NCI-H226 (cell line): ENCODE data around the gene RNLS.
"Not testable (repeated sequence)": the region's sequence is repeated elsewhere in the genome, so short reads cannot be mapped to it uniquely, and the experiment has no call there.

Source experiments
- DNase-seq: peaks from one replicate; pipeline ENCODE4 v3.0.0-alpha.2; 2015

The RNLS gene

DNA sequence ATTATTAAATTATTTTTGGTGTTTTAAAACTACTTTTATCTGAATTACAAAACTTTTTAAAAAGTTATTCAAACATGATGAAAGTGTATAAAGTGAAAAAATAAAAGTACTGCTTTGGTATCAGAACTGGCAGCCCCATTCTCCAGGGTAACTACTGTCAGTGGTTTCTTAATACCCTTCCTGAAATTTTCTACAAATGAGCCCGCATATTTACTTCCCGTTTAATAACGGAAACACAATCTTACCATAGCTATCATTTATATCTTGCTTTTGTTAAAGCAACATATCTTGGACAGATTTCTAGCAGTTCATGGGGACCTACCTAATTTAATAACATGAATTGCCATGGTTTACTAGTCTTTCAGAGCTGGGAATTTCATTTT, 249.9 kb downstream of the RNLS start:
- no peak for DNase-seq

DNA sequence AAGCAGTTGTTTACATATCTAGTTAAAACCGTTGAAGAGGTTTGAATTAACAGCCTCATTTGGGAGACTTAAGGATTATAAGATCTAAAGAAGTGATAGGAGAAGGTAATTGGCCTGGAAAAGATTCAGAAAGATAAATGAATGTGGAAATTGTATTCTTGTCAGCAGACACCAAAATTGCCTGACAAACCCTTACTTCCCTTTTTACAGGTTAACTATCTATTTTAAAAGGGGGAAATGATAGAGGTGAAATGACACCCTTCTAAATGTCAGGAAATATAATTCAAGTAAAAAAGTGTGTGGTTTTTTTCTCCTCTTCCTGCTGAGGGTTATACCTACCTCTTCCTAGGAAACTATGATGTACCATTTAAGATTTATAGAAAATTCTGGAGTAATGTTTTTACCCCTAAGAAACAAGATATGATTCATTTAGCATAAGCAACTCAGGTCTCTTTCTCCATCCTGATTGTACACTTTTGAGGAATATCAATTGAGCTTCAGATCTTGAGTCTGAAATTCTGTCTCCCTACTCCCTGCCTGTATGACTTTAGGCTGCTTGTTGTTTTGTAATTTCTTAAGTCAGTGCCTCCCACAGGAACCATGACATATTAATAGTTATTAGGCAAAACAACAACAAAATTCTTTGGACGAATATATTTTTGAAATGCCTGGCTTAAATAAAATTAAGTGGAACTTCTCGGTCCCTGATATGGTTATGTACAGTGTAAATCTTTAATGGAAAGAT, 250.4 kb downstream of the RNLS start:
- DNase-seq: no peak

DNA sequence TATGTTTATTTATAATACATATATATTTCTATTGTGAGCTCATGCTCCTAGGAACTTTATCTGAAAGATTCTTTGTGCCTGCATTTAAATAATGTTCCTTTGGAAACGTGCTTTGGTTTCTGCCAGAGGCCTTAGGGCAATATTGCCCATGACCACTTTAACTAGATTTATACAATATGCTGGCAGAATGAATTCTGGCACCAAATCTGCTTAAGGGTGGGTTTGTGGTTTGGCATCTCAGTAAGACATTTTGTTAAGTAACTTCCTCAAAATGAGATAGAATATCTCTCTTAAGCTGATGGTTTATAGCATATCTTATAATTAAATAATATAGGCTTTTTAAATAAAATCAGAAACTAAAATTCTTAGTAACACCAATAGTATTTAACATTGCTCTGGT, 252.9 kb downstream of the RNLS start:
- DNase-seq: no peak

DNA sequence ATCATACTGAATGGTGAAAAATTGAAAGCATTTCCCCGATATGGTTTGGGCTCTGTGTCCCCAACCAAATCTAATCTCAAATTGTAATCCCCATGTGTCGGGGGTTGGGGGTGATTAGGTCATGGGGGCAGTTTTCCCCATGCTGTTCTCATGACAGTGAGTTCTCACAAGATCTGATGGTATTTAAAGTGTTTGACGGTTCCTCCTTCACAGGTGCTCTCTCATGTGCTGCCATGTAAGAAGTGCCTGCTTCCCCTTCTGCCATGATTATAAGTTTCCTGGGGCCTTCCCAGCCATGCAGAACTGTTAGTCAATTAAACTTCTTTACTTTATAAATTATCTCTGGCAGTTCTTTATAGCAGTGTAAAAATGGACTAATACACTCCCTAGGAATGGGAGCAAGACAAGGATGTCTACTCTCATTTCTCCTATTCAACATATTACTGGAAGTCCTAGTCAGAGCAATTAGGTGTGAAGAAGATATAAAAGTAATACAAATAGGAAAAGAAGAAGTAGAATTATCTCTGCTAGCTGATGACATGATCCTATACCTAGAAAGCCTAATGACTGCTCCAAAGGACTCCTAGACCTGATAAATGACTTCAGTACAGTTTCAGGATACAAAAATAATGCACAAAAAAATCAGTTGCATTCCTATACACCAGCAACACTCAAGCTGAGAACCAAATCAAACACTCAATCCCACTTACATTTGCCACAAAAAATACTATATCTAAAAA, 260.6 kb downstream of the RNLS start:
- DNase-seq: no peak

DNA sequence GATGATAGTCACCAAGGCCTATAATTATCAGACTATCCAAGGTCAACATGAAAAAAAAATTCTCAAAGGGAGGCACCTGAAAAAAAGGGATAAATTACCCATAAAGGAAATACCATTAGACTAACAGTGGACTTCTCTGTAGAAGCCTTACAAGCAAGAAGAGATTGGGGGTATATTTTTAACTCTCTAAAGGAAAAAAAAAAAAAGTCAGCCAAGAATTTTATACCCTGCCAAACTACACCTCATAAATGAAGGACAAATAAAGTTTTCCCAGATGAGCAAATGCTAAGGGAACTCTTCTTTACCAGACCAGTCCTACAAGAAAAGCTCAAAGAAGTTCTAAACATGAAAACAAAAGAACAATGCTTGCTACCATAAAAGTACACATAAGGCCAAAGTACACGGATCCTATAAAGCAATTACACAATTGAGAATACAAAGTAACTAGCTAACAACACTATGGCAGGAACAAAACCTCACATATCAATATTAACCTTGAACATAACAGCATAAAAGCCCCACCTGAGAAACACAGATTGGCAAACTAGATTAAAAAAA, 263.1 kb downstream of the RNLS start:
- DNase-seq: no peak

DNA sequence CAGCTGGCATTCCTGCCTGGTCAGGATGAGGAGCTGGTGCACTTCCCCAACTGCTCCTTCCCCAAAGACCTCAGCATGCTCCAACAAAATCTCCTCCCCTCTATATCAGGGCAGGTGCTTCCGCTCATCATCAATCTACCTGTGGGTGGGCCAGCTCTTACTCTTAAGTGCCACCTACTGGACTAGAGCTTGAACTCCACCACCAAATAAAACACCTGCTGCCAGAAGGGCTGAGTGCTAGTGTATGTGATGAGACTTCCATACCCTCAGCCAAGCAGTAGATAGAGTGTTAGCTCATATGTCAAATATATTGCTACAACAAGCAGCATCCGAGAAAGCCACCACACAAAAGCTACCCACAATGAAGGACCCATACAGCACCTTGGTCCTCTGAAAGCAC, 264.3 kb downstream of the RNLS start:
- no peak for DNase-seq

DNA sequence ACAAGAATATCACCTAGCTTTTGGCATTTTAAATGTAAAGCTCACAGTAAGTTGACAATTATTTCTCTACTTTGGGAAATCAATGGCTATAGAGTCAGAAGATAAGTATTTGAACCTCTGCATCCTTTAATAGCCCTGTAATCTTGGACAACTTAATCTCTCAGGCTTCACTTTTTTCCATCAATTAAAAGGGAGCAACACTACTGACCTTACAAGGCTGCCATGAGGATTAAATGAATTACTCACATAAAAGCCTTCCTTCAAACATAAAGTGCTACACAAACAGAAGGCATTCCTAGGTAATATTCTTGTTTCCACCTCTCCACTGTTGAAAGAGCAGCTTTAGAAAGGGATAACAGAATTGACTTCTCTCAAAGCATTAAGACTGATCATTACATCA, 266.0 kb downstream of the RNLS start:
- no peak for DNase-seq

DNA sequence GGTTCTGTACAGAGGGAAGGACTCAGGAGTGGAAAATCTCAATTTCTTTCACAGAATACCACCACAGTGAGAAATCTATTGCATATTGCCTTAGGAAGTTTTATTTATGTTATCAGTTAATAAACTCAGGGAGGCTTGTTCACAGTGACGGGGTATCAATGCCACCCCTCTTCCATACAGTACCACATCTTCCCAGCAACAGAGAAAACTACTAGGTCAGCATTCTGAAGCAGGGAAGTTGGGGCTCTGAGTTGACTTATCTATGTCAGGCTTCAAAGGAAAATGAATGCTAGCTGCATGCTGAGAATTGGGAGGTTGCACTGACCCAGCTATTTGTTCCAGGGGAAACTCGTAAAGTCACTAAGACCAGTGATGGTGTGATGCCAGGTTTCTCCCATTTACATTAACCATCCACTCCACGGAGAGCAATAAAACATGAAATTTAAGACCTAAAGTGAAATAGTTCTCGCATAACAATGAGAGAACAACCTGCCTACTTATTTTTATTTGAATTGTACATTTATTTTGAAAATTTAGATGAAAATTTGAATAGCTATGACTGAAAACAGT, 266.7 kb downstream of the RNLS start:
- DNase-seq: no peak

DNA sequence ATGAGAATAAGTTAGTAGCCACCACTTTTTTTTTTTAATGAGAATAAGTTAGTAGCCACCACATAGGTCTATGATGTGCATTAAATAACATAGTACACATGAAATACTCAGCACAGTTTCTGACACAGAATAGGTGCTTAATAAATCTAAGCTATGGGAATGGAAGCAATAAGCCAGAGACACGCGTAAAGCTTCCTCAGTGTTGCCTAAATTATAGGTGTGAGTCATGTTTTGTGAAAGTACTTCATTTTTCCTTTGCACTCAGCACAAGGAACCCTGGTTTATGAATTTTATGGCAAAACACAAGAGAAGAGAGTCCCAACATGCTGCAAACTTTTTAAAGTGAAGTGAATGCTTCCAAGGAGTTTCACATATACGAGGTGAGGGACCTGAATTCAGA, 267.4 kb downstream of the RNLS start:
- DNase-seq: no peak

DNA sequence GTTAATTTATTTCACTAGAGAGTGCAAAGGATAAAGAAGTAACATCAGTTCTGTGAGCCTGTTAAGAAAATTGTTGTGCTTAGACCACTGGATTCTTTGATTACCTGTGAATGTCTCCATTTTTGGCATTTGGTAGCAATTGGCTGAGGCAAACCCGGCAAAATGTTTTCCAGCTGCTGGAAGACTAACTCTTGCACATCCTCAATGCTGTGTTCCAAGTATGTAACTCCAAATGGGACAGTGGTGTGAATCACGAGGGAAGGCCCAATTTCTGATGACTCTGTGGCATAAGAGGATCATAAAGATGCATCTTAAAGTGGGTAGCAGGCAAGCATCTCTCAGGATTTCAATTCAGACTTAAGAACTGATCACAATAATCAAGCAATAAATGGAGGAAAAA, 268.8 kb downstream of the RNLS start:
- DNase-seq: no peak

DNA sequence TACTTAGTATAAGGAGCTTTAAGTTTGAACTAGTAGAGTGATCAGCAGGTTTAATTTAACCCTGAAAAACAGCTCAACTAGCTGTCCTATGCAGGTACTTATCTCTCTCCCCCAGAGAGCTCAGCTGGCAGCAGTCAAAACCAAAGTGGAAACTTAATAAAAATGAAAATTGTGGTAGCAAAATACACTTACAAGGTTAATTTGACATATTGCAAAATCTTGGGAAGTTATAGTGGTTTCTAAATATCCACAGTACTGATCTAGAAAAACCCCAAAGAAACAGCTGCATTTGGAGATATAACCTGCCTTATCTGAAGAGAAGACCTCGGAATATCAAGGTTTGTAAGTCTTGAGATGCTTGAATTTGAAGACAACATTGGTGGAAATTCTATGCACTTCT, 269.2 kb downstream of the RNLS start:
- DNase-seq: no peak

DNA sequence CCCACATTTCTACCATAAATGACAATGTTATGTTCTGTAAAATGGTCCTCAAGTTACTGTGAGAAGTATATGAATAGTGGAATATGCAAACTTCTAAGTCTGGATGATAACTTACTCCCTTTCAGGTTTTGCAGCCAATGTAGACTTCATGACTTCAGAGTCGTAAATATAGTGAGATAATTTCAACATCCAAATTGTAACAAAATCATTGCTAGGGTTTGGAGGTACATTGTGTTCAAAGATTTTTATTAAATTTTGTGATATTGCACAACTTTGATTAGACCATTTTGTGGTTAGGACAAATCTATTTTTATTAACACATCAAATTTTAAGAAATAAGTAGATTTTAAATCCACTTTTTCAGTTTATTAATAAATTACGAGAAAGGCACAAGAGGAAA, 270.3 kb downstream of the RNLS start:
- no peak for DNase-seq

DNA sequence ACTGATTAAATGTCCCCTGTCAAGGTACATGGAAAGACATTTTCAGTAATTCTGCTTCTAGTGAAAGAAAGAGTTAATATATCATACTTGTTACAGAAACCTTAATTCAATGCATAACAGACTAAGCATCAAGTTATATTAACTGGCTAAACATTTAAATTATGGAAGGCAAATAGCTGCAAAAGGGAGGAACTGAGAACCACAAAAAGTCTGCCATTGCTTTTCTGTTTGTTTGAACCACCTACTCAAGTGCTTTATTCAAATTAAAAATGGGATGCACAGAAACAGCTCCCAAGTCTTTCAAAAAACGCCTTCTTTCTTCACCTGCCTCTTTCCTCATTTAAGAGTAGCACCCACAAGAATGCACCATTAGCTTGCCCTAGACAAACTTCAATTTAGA, 271.9 kb downstream of the RNLS start:
- no peak for DNase-seq

DNA sequence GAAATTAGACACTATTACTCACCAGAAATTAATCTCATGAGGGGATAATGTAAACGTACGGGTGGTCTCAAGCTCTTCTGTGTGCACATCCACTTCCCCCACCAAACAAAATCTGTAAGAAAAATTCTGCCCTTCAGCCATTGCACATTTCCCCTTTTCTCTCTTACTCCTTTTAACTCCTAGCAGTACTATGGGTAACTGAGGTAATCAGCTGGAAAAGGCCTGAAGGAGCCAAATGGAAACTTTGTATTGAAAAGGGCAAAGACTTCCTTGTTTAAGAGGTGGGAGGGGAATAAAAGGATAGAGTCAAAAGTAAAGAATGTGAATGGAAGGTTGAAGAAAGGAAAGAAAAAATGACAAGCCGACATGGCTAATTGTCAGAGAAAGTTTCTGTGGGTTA, 273.8 kb downstream of the RNLS start:
- DNase-seq: no peak

DNA sequence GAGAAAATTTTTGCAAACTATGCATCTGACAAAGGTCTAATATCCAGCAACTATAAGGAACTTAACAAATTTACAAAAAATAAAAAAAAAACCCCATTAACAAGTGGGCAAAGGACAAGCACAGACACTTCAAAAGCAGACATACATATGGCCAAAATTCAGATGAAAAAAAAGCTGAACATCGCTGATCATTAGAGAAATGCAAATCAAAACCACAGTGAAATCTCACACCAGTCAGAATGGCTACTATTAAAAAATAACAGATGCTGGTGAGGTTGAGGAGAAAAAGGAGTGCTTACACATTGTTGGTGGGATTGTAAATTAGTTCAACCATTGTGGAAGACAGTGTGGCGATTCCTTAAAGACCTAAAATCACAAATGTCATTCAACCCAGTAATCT, 274.8 kb downstream of the RNLS start:
- not testable (repeated sequence) for DNase-seq

DNA sequence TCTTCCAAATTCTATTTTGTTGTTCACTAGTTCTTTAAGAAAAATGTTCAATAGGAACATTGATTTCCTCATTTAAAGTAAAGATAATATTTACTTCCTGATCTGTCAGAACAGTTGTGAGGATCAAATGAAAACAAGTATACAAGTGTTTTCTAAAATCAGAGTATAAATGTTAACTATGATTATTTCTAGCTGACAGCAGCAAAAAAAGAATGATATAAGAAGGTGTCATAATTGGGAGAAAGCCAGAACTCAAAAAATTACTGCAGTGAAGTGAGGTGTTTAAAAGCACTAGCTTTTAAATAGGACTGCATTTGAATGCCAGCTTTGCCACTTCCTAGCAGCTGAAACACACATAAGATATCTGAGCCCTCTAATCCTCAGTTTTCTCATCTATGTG, 283.3 kb downstream of the RNLS start:
- no peak for DNase-seq

DNA sequence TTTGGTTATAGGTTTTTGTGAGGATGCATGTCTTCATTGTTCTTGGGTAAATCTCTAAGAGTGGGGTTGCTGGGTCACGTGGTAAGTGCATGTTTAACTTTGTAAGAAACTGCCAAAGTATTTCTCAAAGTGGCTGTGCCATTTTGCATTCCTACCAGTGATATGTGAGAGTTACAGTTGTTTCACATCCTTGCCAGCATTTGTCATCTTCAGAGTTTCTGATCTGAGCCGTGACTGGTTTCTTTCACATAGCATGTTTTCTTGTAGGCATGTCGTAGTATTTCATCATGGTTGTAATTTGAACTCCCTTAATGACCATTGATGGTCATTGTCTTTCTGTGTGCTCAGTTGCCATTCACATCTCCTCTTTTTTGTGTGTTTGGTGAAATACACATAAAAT, 286.0 kb downstream of the RNLS start:
- DNase-seq: no peak

DNA sequence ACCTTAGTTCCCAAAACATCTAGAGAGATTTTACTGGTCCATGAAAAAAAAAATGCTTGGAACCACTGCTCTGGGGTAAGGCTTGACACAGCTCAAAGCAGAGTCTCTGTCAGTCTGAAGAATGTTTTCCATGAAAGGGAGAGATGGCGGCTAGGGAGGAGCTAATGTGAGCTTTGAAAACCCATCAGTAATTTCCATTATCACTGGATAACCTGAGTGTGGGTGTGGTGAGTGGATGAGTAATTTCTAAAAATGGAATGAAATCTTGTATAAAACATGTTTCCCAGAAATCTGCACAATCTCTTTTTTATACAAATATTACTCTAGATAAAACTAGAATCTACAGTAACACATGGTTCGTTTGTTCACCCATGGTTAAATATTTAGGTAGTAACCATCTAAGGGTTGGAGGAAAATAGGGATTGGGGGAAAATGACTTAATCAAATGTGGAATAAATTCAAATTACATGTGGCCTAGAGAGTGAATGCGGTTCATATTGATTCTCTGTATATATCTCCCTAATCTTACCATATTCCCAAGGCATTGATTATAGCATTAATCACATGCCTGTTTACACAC, 289.4 kb downstream of the RNLS start:
- DNase-seq: no peak

DNA sequence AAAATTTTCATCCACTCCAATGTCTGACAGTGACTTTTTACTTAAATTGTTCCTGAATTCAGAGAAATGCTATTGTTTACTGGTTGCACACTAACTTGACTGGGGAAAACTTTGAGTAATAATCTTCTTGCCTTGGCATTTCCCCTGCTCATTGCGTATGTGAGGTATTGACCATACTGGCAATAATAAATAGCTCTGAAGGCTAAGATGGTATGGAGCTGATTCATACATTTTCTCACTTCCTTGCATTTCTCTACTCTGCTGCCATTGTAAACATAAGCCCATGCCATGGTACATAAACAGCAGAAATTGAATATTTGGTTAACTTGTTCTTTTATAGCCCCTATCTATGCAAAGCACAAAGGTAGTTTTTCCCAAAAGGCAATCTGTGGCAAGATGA, 290.0 kb downstream of the RNLS start:
- no peak for DNase-seq

DNA sequence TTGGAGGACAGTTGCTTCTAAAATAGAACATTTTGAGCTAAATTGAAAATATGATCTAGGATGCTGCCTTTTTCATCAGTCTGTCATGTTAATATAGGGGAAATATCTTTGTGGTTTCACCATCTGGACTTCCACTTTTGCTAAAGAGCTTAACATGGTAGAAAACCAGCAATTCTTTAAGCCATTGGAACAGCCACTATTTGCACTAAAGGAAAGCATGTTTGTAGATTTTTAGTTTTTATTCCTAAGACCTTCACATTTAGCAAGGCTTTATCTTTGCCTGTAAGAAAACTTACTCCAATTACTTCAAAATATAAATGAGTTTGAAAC, 291.0 kb downstream of the RNLS start:
- DNase-seq: no peak

DNA sequence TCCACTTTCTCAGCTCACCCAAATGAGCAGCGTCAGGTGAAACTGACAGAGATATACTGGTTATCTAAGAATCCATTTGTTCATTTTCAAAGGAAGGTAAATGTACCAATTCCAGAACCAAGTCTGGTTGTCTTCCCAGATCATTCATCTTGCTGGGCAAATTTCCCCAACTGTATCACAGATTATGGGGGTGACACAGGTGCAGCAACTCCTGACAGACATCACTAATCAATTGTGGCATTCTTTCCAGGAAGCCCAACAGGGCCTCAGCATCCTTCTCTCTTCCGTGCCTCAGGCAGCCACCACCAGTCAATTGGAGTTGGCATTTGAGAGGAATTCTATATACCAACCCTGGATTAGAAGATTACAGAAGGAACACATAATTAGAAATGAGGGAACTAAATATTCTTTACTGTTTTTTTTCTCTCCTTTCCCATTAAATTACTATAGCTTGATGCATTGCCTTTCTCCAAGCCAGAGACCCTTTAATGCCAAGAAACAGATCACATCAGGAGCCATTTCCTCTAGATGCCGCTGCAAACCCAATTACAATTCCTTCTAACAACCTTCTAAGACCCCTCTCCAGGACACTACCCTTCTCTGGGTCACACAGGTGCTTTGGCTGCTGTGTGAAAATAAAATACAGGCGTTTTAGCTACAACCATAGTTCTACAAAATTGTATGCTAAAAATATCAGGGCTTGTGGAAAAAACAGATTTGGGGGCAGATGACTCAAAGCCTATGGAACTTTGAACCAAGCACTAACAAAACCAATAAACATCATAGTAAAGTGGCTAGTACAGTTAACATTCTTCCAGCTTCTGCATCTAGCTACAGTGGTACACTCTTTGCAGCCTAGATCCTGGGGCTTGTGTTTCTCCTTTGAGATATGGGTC, 291.6 kb downstream of the RNLS start:
- DNase-seq: no peak

DNA sequence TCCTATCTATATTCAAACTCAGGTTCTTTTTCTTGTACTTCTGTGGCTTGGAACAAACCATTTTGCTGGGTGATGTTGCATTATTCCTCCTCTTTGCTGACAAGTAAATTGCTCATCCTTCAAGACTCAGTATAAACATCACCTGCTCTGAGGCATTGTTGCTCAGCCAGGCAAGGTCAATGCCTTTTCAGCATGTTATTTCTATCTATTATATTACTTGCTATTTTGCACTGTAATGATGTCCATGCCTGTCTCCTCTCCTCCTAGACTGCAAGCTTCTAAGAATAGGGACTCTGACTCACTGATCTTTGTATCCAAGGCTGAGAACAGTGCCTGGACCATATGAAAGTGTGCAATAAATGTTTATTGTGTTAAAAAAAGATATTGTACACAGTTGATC, 293.8 kb downstream of the RNLS start:
- DNase-seq: no peak
